Measurements from ENCODE around the gene NR1H4.

Gene NR1H4

DNA sequence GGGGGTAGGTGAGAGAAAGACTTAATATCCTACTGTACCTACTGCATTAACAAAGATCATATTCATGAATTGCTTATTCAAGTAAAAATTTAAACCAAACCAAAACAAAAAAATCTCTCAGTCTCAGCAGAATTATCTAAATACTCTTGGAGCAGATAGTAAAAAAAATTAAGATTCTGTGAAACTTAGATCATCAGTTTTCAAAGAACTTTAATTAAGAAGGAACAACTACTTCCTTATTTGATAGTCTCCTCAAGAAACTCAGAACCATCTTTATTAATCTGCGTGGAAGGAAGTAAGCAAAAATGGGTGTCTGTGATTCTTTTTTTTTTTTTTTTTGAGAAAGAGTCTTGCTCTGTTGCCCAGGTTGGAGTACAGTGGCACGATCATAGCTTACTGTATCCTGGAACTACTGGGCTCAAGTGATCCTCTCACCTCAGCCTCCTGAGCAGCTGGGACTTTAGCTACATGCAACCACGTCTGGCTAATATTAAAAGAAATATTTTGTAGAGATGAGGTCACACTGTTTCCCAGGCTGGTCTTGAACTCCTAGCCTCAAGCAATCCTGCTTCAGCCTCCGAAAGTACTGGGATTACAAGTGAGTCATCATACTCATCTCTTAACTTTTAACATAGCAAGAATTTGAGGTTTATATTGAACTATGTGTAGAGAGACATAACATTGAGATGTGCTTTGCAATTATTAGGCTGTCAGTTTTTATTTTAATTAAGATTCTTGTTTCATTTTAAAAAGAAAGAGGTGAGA is 137.2 kb downstream of the NR1H4 start:
- ChIA-PET POLR2A (no interaction called here), CTCF (no interaction called here)
- Histone ChIP-seq H3K4me3 (ENCODE audit: low read depth, low read length) (no peak overlapping the region), H3K9me3 (ENCODE audit: control insufficient read depth, insufficient read depth, low read depth, low read length) (no peaks in the 10 kb centered on the region), H3K27ac (ENCODE audit: extremely low read depth, low read depth, low read length) (no peak overlapping the region), H3K4me1 (ENCODE audit: control insufficient read depth, insufficient read depth, low read length) (no peaks in the 10 kb centered on the region), H3K36me3 (ENCODE audit: control insufficient read depth in 2 of 2, insufficient read depth in 1 of 2, low read length in 2 of 2) (peaks cover 14% of the 10 kb centered on the region in 2 experiments)
- no peak for TF ChIP-seq ZSCAN30 (tag by site-specific recombination; IDR thresholded peaks at IDR 0.05)
- no peak for TF ChIP-seq ZNF785 (tag by site-specific recombination; IDR thresholded peaks at IDR 0.05)
- no peak for TF ChIP-seq FEZF1 (tag by site-specific recombination; IDR thresholded peaks at IDR 0.05)
- TF ChIP-seq ZNF24 (tag by site-specific recombination; IDR thresholded peaks at IDR 0.05) = no peak
- TF ChIP-seq ZNF585B (tag by site-specific recombination; IDR thresholded peaks at IDR 0.05) = no peak
- no peak for TF ChIP-seq ZBTB8A (tag by site-specific recombination; IDR thresholded peaks at IDR 0.05)
- TF ChIP-seq ZNF510 (tag by site-specific recombination; IDR thresholded peaks at IDR 0.05; ENCODE audit: insufficient replicate concordance) = no peak
- no peak for TF ChIP-seq ZNF202 (tag by site-specific recombination; IDR thresholded peaks at IDR 0.05; ENCODE audit: borderline replicate concordance)
- TF ChIP-seq, protein P1, sequence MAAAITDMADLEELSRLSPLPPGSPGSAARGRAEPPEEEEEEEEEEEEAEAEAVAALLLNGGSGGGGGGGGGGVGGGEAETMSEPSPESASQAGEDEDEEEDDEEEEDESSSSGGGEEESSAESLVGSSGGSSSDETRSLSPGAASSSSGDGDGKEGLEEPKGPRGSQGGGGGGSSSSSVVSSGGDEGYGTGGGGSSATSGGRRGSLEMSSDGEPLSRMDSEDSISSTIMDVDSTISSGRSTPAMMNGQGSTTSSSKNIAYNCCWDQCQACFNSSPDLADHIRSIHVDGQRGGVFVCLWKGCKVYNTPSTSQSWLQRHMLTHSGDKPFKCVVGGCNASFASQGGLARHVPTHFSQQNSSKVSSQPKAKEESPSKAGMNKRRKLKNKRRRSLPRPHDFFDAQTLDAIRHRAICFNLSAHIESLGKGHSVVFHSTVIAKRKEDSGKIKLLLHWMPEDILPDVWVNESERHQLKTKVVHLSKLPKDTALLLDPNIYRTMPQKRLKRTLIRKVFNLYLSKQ (tag by site-specific recombination; IDR thresholded peaks at IDR 0.05; ENCODE audit: borderline replicate concordance) = no peak
- TF ChIP-seq, protein P2, sequence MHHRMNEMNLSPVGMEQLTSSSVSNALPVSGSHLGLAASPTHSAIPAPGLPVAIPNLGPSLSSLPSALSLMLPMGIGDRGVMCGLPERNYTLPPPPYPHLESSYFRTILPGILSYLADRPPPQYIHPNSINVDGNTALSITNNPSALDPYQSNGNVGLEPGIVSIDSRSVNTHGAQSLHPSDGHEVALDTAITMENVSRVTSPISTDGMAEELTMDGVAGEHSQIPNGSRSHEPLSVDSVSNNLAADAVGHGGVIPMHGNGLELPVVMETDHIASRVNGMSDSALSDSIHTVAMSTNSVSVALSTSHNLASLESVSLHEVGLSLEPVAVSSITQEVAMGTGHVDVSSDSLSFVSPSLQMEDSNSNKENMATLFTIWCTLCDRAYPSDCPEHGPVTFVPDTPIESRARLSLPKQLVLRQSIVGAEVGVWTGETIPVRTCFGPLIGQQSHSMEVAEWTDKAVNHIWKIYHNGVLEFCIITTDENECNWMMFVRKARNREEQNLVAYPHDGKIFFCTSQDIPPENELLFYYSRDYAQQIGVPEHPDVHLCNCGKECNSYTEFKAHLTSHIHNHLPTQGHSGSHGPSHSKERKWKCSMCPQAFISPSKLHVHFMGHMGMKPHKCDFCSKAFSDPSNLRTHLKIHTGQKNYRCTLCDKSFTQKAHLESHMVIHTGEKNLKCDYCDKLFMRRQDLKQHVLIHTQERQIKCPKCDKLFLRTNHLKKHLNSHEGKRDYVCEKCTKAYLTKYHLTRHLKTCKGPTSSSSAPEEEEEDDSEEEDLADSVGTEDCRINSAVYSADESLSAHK (tag by site-specific recombination; IDR thresholded peaks at IDR 0.05) = no peak
- TF ChIP-seq ZNF701 (tag by site-specific recombination; IDR thresholded peaks at IDR 0.05) = no peak
- TF ChIP-seq ZNF266 (tag by site-specific recombination; IDR thresholded peaks at IDR 0.05; ENCODE audit: low read depth) = no peak
- TF ChIP-seq ZNF596 (tag by site-specific recombination; IDR thresholded peaks at IDR 0.05) = no peak
- TF ChIP-seq, protein P3, sequence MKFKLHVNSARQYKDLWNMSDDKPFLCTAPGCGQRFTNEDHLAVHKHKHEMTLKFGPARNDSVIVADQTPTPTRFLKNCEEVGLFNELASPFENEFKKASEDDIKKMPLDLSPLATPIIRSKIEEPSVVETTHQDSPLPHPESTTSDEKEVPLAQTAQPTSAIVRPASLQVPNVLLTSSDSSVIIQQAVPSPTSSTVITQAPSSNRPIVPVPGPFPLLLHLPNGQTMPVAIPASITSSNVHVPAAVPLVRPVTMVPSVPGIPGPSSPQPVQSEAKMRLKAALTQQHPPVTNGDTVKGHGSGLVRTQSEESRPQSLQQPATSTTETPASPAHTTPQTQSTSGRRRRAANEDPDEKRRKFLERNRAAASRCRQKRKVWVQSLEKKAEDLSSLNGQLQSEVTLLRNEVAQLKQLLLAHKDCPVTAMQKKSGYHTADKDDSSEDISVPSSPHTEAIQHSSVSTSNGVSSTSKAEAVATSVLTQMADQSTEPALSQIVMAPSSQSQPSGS (tag by site-specific recombination; IDR thresholded peaks at IDR 0.05; ENCODE audit: low read depth) = no peak
- TF ChIP-seq GLI2 (tag by site-specific recombination; IDR thresholded peaks at IDR 0.05; ENCODE audit: borderline replicate concordance, low read depth) = no peak
- TF ChIP-seq, protein P4, sequence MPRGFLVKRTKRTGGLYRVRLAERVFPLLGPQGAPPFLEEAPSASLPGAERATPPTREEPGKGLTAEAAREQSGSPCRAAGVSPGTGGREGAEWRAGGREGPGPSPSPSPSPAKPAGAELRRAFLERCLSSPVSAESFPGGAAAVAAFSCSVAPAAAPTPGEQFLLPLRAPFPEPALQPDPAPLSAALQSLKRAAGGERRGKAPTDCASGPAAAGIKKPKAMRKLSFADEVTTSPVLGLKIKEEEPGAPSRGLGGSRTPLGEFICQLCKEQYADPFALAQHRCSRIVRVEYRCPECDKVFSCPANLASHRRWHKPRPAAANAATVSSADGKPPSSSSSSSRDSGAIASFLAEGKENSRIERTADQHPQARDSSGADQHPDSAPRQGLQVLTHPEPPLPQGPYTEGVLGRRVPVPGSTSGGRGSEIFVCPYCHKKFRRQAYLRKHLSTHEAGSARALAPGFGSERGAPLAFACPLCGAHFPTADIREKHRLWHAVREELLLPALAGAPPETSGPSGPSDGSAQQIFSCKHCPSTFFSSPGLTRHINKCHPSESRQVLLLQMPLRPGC (tag by site-specific recombination; IDR thresholded peaks at IDR 0.05) = no peak

DNA sequence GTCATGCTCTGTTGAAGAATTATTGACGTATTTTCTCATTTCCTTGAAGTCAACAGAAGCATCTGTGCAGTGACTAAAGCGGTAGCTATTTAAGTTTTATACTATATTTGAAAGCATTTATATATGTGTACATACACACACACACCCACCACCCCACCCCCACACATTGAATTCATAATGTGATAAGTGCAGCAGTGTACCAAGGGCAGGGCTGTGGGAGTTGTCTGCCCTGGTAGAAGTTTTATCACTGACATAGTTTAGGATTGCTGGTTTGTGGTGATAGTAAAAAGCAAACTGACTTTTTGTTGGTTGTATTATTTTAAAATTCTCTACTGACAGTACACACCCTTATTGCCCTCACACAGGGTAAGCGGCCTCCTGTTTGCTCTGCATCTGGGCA is 138.9 kb downstream of the NR1H4 start:
- H3K36me3 ChIP-seq (ENCODE audit: control insufficient read depth in 2 of 2, insufficient read depth in 1 of 2, low read length in 2 of 2) = peaks cover 14% of the 10 kb centered on the region in 2 experiments
- POLR2A ChIA-PET = no interaction called here
- no peaks in the 10 kb centered on the region for H3K4me1 ChIP-seq (ENCODE audit: control insufficient read depth, insufficient read depth, low read length)
- H3K27ac ChIP-seq (ENCODE audit: extremely low read depth, low read depth, low read length) = no peak overlapping the region
- TF ChIP-seq, protein P5, sequence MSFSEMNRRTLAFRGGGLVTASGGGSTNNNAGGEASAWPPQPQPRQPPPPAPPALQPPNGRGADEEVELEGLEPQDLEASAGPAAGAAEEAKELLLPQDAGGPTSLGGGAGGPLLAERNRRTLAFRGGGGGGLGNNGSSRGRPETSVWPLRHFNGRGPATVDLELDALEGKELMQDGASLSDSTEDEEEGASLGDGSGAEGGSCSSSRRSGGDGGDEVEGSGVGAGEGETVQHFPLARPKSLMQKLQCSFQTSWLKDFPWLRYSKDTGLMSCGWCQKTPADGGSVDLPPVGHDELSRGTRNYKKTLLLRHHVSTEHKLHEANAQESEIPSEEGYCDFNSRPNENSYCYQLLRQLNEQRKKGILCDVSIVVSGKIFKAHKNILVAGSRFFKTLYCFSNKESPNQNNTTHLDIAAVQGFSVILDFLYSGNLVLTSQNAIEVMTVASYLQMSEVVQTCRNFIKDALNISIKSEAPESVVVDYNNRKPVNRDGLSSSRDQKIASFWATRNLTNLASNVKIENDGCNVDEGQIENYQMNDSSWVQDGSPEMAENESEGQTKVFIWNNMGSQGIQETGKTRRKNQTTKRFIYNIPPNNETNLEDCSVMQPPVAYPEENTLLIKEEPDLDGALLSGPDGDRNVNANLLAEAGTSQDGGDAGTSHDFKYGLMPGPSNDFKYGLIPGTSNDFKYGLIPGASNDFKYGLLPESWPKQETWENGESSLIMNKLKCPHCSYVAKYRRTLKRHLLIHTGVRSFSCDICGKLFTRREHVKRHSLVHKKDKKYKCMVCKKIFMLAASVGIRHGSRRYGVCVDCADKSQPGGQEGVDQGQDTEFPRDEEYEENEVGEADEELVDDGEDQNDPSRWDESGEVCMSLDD (tag by site-specific recombination; IDR thresholded peaks at IDR 0.05) = no peak
- TF ChIP-seq, protein P6, sequence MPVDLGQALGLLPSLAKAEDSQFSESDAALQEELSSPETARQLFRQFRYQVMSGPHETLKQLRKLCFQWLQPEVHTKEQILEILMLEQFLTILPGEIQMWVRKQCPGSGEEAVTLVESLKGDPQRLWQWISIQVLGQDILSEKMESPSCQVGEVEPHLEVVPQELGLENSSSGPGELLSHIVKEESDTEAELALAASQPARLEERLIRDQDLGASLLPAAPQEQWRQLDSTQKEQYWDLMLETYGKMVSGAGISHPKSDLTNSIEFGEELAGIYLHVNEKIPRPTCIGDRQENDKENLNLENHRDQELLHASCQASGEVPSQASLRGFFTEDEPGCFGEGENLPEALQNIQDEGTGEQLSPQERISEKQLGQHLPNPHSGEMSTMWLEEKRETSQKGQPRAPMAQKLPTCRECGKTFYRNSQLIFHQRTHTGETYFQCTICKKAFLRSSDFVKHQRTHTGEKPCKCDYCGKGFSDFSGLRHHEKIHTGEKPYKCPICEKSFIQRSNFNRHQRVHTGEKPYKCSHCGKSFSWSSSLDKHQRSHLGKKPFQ (tag by site-specific recombination; IDR thresholded peaks at IDR 0.05) = no peak
- peak; percentile 62 for TF ChIP-seq EGR2 (tag by site-specific recombination; IDR thresholded peaks at IDR 0.05; ENCODE audit: low read depth)
- TF ChIP-seq, protein P7, sequence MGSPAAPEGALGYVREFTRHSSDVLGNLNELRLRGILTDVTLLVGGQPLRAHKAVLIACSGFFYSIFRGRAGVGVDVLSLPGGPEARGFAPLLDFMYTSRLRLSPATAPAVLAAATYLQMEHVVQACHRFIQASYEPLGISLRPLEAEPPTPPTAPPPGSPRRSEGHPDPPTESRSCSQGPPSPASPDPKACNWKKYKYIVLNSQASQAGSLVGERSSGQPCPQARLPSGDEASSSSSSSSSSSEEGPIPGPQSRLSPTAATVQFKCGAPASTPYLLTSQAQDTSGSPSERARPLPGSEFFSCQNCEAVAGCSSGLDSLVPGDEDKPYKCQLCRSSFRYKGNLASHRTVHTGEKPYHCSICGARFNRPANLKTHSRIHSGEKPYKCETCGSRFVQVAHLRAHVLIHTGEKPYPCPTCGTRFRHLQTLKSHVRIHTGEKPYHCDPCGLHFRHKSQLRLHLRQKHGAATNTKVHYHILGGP (tag by site-specific recombination; IDR thresholded peaks at IDR 0.05) = no peak
- peak; percentile 35 for TF ChIP-seq ZFHX2 (tag by site-specific recombination; conservative IDR thresholded peaks at IDR 0.05)
- no peak overlapping the region for H3K4me3 ChIP-seq (ENCODE audit: low read depth, low read length)
- CTCF ChIA-PET = no interaction called here
- no peaks in the 10 kb centered on the region for H3K9me3 ChIP-seq (ENCODE audit: control insufficient read depth, insufficient read depth, low read depth, low read length)

Data from HEK293 (cell line).